AG04449 (cell line): ENCODE results near the gene GRM4.

Source experiments
- CTCF ChIA-PET: fragments of 350-600 bp; formaldehyde crosslinking; extraction: SDS; loops from one replicate; lab custom pipeline; 2021; ENCODE audit warnings: antibody characterized with exemption; lab: Yijun Ruan, JAX
- POLR2A ChIA-PET: fragments of 400-600, 350-600 bp; formaldehyde crosslinking; extraction: SDS; loops from one replicate; lab custom pipeline; 2020; ENCODE audit warnings: antibody characterized with exemption, inconsistent platforms; lab: Yijun Ruan, JAX
- DNase-seq: peaks from one replicate; pipeline ENCODE4 v3.0.0-alpha.2; 2010; ENCODE audit warnings: low read depth, low spot score
- H3K4me3 ChIP-seq: 2 replicates; pipeline ENCODE4 v1.5.1; 2011; ENCODE audit warnings: low read depth, mild to moderate bottlenecking, control low read depth, low read length
- TF ChIP-seq, protein P1 (sequence below): IDR thresholded peaks from one replicate; pipeline ENCODE4 v1.5.1; 2011; ENCODE audit warnings: mild to moderate bottlenecking, moderate library complexity, low read length, control low read depth, inconsistent platforms; ENCODE audit not compliant: insufficient read depth; ENCODE audit errors: missing control alignments

GRM4 gene

GRCh38 chr6:33978412-33979150, 167.3 kb downstream of the GRM4 start:
- POLR2A ChIA-PET, result no interaction called here
- H3K4me3 ChIP-seq, result no peak overlapping the region
- DNase-seq, result no peak
- CTCF ChIA-PET, result no interaction called here
- TF ChIP-seq, protein P1, sequence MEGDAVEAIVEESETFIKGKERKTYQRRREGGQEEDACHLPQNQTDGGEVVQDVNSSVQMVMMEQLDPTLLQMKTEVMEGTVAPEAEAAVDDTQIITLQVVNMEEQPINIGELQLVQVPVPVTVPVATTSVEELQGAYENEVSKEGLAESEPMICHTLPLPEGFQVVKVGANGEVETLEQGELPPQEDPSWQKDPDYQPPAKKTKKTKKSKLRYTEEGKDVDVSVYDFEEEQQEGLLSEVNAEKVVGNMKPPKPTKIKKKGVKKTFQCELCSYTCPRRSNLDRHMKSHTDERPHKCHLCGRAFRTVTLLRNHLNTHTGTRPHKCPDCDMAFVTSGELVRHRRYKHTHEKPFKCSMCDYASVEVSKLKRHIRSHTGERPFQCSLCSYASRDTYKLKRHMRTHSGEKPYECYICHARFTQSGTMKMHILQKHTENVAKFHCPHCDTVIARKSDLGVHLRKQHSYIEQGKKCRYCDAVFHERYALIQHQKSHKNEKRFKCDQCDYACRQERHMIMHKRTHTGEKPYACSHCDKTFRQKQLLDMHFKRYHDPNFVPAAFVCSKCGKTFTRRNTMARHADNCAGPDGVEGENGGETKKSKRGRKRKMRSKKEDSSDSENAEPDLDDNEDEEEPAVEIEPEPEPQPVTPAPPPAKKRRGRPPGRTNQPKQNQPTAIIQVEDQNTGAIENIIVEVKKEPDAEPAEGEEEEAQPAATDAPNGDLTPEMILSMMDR, result no peak

DNA sequence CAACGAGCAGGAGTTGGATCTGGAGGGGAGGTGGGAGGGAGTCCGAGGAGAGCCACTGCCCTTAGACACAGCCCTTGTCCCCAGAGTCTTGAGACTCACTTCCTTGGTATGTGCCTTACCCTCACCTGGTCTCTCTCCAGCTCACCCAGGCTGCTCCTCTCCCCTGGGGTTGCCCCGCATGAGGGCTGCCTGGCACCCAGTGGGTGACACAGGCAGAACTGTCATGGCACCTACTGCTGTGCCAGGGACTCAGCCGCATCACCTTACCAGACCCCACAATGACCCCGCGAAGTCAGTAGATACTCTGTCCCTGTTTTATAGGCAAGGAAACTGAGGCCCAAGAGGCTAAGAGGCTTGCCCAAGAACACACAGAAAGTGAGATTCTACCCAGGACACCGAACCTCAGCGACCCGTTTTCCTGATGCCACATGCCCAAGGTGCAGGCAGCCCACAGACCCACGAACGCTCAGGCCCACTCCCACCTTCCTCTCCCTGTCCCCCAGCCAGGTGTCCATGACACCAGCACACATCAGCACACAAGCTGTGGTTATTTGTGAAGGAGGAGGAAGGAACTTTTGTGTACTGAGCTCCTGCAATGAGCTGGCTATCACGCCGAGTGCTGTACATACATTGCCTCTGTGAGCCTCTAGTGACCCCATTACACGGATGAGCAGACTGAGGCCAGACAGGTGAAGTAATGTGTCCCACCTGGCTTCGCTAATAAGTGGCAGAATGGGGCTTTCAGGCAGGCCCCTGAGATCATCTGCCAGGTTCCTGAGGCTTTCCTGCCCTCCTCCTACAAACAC, 168.1 kb downstream of the GRM4 start:
- CTCF ChIA-PET, result no interaction called here
- TF ChIP-seq, protein P1, result no peak
- no peak for DNase-seq
- POLR2A ChIA-PET, result no interaction called here
- no peak overlapping the region for H3K4me3 ChIP-seq

GRCh38 chr6:33976437-33977360, 169.2 kb downstream of the GRM4 start:
- TF ChIP-seq, protein P1, result no peak
- H3K4me3 ChIP-seq, result no peak overlapping the region
- POLR2A ChIA-PET, result no interaction called here
- CTCF ChIA-PET, result no interaction called here
- no peak for DNase-seq

- H3K4me3 ChIP-seq, result no peak overlapping the region
- TF ChIP-seq, protein P1, result no peak
- DNase-seq, result no peak
- CTCF ChIA-PET, result no interaction called here
- POLR2A ChIA-PET, result no interaction called here
These were observed 170.0 kb downstream of the GRM4 start for GRCh38 chr6:33975661-33976436.

GRCh38 chr6:33974471-33974870, 171.4 kb downstream of the GRM4 start:
- no peak overlapping the region for H3K4me3 ChIP-seq
- ChIA-PET POLR2A (no interaction called here), CTCF (no interaction called here)
- DNase-seq, result no peak
- TF ChIP-seq, protein P1, result no peak
